ENCODE results near the gene PRUNE2.
"Not testable (repeated sequence)": the region's sequence is repeated elsewhere in the genome, so short reads cannot be mapped to it uniquely, and the experiment has no call there.

PRUNE2 gene

GRCh38 chr9:76766126-76766525 lies 139.8 kb downstream of the PRUNE2 start:
- Mint-ChIP-seq H3K4me3 (no peak overlapping the region), H3K4me1 (peaks cover under 1% of the 10 kb centered on the region), H3K9me3 (no peaks in the 10 kb centered on the region), H3K27ac (no peak overlapping the region), H3K36me3 (no peaks in the 10 kb centered on the region), H3K27me3 (peaks cover 3% of the 10 kb centered on the region)
- no peak for DNase-seq
- CTCF ChIA-PET: no interaction called here

- Mint-ChIP-seq H3K9me3 (no peaks in the 10 kb centered on the region), H3K4me3 (no peak within 1 kb of the TSS), H3K4me1 (no peaks in the 10 kb centered on the region), H3K27me3 (no peaks in the 10 kb centered on the region), H3K27ac (no peak within 1 kb of the TSS), H3K36me3 (no peaks in the 10 kb centered on the region)
- no peak for DNase-seq
- CTCF ChIA-PET: interaction anchor here (0.6 kb wide), 1 partner anchor 414 kb away, joined by 3 read pairs; no protein-coding TSS in a partner anchor
Observed at GRCh38 chr9:76764138-76764537, 141.8 kb downstream of the PRUNE2 start, which contains the start of gene PCA3. Gene PCA3, plus strand, starts transcription at chr9:76764438.

- H3K27me3 Mint-ChIP-seq: no peaks in the 10 kb centered on the region
- H3K36me3 Mint-ChIP-seq: no peaks in the 10 kb centered on the region
- no peaks in the 10 kb centered on the region for H3K4me1 Mint-ChIP-seq
- no peak overlapping the region for H3K27ac Mint-ChIP-seq
- no peaks in the 10 kb centered on the region for H3K9me3 Mint-ChIP-seq
- no peak overlapping the region for H3K4me3 Mint-ChIP-seq
- CTCF ChIA-PET: no interaction called here
- no peak for DNase-seq
Observed at GRCh38 chr9:76761448-76761847, 144.5 kb downstream of the PRUNE2 start.

- no peak for DNase-seq
- Mint-ChIP-seq H3K9me3 (no peaks in the 10 kb centered on the region), H3K4me1 (no peaks in the 10 kb centered on the region), H3K27me3 (no peaks in the 10 kb centered on the region), H3K27ac (no peak overlapping the region), H3K36me3 (no peaks in the 10 kb centered on the region), H3K4me3 (no peak overlapping the region)
- CTCF ChIA-PET: no interaction called here
Observed at GRCh38 chr9:76759732-76760131, 146.2 kb downstream of the PRUNE2 start.

GRCh38 chr9:76758476-76758875 lies 147.4 kb downstream of the PRUNE2 start:
- H3K4me3 Mint-ChIP-seq: no peak overlapping the region
- DNase-seq: no peak
- H3K4me1 Mint-ChIP-seq: no peaks in the 10 kb centered on the region
- no peaks in the 10 kb centered on the region for H3K27me3 Mint-ChIP-seq
- no peaks in the 10 kb centered on the region for H3K36me3 Mint-ChIP-seq
- no peak overlapping the region for H3K27ac Mint-ChIP-seq
- H3K9me3 Mint-ChIP-seq: no peaks in the 10 kb centered on the region
- CTCF ChIA-PET: interaction anchor here (1.0 kb wide), 1 partner anchor 311 kb away, joined by 3 read pairs; no protein-coding TSS in a partner anchor

- no peaks in the 10 kb centered on the region for H3K4me1 Mint-ChIP-seq
- no peak overlapping the region for H3K4me3 Mint-ChIP-seq
- no peak overlapping the region for H3K27ac Mint-ChIP-seq
- CTCF ChIA-PET: interaction anchor here (1.2 kb wide), 1 partner anchor 107 kb away, joined by 3 read pairs; no protein-coding TSS in a partner anchor
- no peaks in the 10 kb centered on the region for H3K9me3 Mint-ChIP-seq
- no peaks in the 10 kb centered on the region for H3K36me3 Mint-ChIP-seq
- no peaks in the 10 kb centered on the region for H3K27me3 Mint-ChIP-seq
- DNase-seq: no peak
Observed at GRCh38 chr9:76756941-76757673, 148.8 kb downstream of the PRUNE2 start.

- Mint-ChIP-seq H3K4me1 (no peaks in the 10 kb centered on the region), H3K4me3 (no peak overlapping the region), H3K27me3 (no peaks in the 10 kb centered on the region), H3K36me3 (no peaks in the 10 kb centered on the region), H3K9me3 (no peaks in the 10 kb centered on the region), H3K27ac (no peak overlapping the region)
- DNase-seq: no peak
- CTCF ChIA-PET: interaction anchor here (1.2 kb wide), 1 partner anchor 106 kb away, joined by 3 read pairs; no protein-coding TSS in a partner anchor
Observed at GRCh38 chr9:76756268-76756640, 149.7 kb downstream of the PRUNE2 start.

- Mint-ChIP-seq H3K36me3 (no peaks in the 10 kb centered on the region), H3K4me1 (no peaks in the 10 kb centered on the region), H3K4me3 (no peak overlapping the region), H3K27ac (no peak overlapping the region), H3K27me3 (no peaks in the 10 kb centered on the region), H3K9me3 (no peaks in the 10 kb centered on the region)
- DNase-seq: no peak
- CTCF ChIA-PET: interaction anchor here (0.8 kb wide), 1 partner anchor 17 kb away, joined by 3 read pairs; no protein-coding TSS in a partner anchor
Observed at GRCh38 chr9:76751001-76751400, 154.9 kb downstream of the PRUNE2 start.

GRCh38 chr9:76744336-76744735 lies 161.6 kb downstream of the PRUNE2 start:
- CTCF ChIA-PET: no interaction called here
- Mint-ChIP-seq H3K4me3 (no peak overlapping the region), H3K27ac (no peak overlapping the region), H3K27me3 (peaks cover 8% of the 10 kb centered on the region), H3K9me3 (peaks cover 6% of the 10 kb centered on the region), H3K36me3 (no peaks in the 10 kb centered on the region), H3K4me1 (peaks cover 10% of the 10 kb centered on the region)
- no peak for DNase-seq

- Mint-ChIP-seq H3K27me3 (peaks cover 8% of the 10 kb centered on the region), H3K36me3 (no peaks in the 10 kb centered on the region), H3K27ac (no peak overlapping the region), H3K9me3 (peaks cover 6% of the 10 kb centered on the region), H3K4me3 (no peak overlapping the region), H3K4me1 (peaks cover 10% of the 10 kb centered on the region)
- DNase-seq: no peak
- CTCF ChIA-PET: no interaction called here
Observed at GRCh38 chr9:76743931-76744330, 162.0 kb downstream of the PRUNE2 start.

GRCh38 chr9:76742890-76743289 lies 163.0 kb downstream of the PRUNE2 start:
- H3K27me3 Mint-ChIP-seq, H3K9me3 Mint-ChIP-seq, H3K4me3 Mint-ChIP-seq, H3K36me3 Mint-ChIP-seq, CTCF ChIA-PET, H3K4me1 Mint-ChIP-seq, H3K27ac Mint-ChIP-seq, DNase-seq: not testable (repeated sequence)

GRCh38 chr9:76741524-76741923 lies 164.4 kb downstream of the PRUNE2 start:
- peaks cover 10% of the 10 kb centered on the region for H3K4me1 Mint-ChIP-seq
- H3K36me3 Mint-ChIP-seq: no peaks in the 10 kb centered on the region
- H3K9me3 Mint-ChIP-seq: peaks cover 6% of the 10 kb centered on the region
- peaks cover 8% of the 10 kb centered on the region for H3K27me3 Mint-ChIP-seq
- H3K4me3 Mint-ChIP-seq: no peak overlapping the region
- no peak for DNase-seq
- CTCF ChIA-PET: no interaction called here
- no peak overlapping the region for H3K27ac Mint-ChIP-seq

- H3K4me3 Mint-ChIP-seq: no peak overlapping the region
- peaks cover 8% of the 10 kb centered on the region for H3K27me3 Mint-ChIP-seq
- no peaks in the 10 kb centered on the region for H3K36me3 Mint-ChIP-seq
- H3K9me3 Mint-ChIP-seq: peaks cover 4% of the 10 kb centered on the region
- DNase-seq: no peak
- CTCF ChIA-PET: no interaction called here
- H3K4me1 Mint-ChIP-seq: no peaks in the 10 kb centered on the region
- H3K27ac Mint-ChIP-seq: no peak overlapping the region
Observed at GRCh38 chr9:76738402-76738801, 167.5 kb downstream of the PRUNE2 start.

GRCh38 chr9:76737154-76737902 lies 168.6 kb downstream of the PRUNE2 start:
- Mint-ChIP-seq H3K4me1 (no peaks in the 10 kb centered on the region), H3K36me3 (no peaks in the 10 kb centered on the region), H3K27me3 (peaks cover 7% of the 10 kb centered on the region), H3K4me3 (no peak overlapping the region), H3K9me3 (no peaks in the 10 kb centered on the region), H3K27ac (no peak overlapping the region)
- no peak for DNase-seq
- CTCF ChIA-PET: no interaction called here

GRCh38 chr9:76734716-76735115 lies 171.2 kb downstream of the PRUNE2 start:
- CTCF ChIA-PET: no interaction called here
- H3K4me1 Mint-ChIP-seq: no peaks in the 10 kb centered on the region
- H3K27ac Mint-ChIP-seq: no peak overlapping the region
- H3K4me3 Mint-ChIP-seq: no peak overlapping the region
- no peak for DNase-seq
- H3K9me3 Mint-ChIP-seq: no peaks in the 10 kb centered on the region
- peaks cover 5% of the 10 kb centered on the region for H3K27me3 Mint-ChIP-seq
- H3K36me3 Mint-ChIP-seq: no peaks in the 10 kb centered on the region

All from activated naive CD4-positive, alpha-beta T cell treated with anti-CD3 and anti-CD28 coated beads, Interleukin-2, amount 10 ng/mL, durations not matched to agents 7 days and 5 days (primary cell).